BLaER1 (cell line): ENCODE measurements around the gene RUNDC3A.
A peak's percentile ranks its signal among the peaks of the same experiment; 100 is the strongest.

Source experiments
- H3K27ac ChIP-seq: shearing (Covaris generic); formaldehyde crosslinking; 2 replicates; pipeline ENCODE4 v1.8.1; 2022
- H3K27me3 ChIP-seq: shearing (Covaris generic); formaldehyde crosslinking; 2 replicates; pipeline ENCODE4 v1.8.1; 2022
- H3K36me3 ChIP-seq: shearing (Covaris generic); formaldehyde crosslinking; 2 replicates; pipeline ENCODE4 v1.8.1; 2022
- H3K4me1 ChIP-seq: shearing (Covaris generic); formaldehyde crosslinking; 2 replicates; pipeline ENCODE4 v1.8.1; 2022
- H3K4me2 ChIP-seq: shearing (Covaris generic); formaldehyde crosslinking; 2 replicates; pipeline ENCODE4 v1.8.1; 2022
- H3K4me3 ChIP-seq: shearing (Covaris generic); formaldehyde crosslinking; 2 replicates; pipeline ENCODE4 v1.8.1; 2022
- H3K9ac ChIP-seq: shearing (Covaris generic); formaldehyde crosslinking; 2 replicates; pipeline ENCODE4 v1.8.1; 2022
- H3K9me3 ChIP-seq: shearing (Covaris generic); formaldehyde crosslinking; 2 replicates; pipeline ENCODE4 v1.8.1; 2022
- H4K20me1 ChIP-seq: shearing (Covaris generic); formaldehyde crosslinking; 2 replicates; pipeline ENCODE4 v1.8.1; 2022
- Cebpa-rat ChIP-seq: shearing (Covaris generic); IDR thresholded peaks from 2 replicates; pipeline ENCODE4 v1.8.1; 2022

Gene RUNDC3A

DNA sequence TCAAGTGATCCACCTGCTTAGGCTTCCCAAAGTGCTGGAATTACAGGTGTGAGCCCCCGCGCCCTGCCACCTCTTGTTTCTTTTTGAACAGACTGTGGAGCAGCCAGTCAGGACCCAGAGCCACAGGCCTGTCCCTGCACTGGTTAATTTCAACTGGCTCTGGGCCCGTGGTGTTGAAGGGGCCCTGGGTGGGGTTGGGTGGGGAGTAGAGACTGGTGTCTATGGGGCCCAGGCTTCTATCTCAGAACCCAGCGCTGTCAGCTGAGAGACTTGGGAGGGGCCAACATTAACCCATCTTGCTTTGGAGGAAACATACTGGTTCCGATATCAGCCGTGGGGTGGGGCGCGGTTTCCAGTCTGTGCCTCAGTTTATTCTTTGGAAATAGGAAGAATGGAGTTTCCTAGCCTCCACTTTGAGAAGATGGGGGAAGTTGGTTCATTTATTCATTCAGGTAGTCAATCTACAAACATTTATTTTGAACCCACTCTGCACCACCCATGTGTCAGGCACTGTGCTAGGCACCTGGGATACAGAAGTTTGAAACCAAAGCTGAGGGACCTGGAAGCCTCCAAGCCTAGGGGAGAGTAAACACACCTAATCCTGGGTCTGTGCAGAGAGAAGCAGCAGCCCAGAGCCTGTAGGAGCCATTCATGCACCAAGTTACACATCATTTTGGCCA is 24.9 kb upstream of the RUNDC3A start:
- H3K9ac ChIP-seq: no peak overlapping the region
- H4K20me1 ChIP-seq: no peaks in the 10 kb centered on the region
- no peaks in the 10 kb centered on the region for H3K9me3 ChIP-seq
- no peak overlapping the region for H3K4me2 ChIP-seq
- no peak for TF ChIP-seq Cebpa-rat
- peaks cover 24% of the 10 kb centered on the region for H3K4me1 ChIP-seq
- H3K36me3 ChIP-seq: no peaks in the 10 kb centered on the region
- no peaks in the 10 kb centered on the region for H3K27me3 ChIP-seq
- H3K4me3 ChIP-seq: no peak overlapping the region
- no peak overlapping the region for H3K27ac ChIP-seq

DNA sequence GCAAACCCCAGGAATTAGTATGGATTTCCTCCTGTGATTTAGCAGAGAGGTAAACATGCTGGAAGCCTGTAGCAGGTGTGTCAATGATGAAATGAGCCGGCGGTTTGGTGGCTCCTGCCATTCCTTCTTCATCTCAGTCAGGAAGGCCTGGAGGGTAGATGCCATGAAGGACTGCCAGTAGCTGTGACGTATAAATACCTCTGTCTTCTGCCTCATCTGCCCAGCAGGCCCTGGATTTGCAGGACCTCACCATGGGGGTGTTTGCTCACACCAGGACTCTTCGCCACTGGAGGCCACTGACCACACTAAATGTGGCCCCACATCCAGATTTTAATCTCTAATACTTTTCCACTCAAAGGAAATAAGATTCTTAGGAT is 24.4 kb upstream of the RUNDC3A start:
- no peaks in the 10 kb centered on the region for H4K20me1 ChIP-seq
- H3K4me2 ChIP-seq: no peak overlapping the region
- TF ChIP-seq Cebpa-rat: no peak
- H3K9ac ChIP-seq: no peak overlapping the region
- no peaks in the 10 kb centered on the region for H3K9me3 ChIP-seq
- no peak overlapping the region for H3K27ac ChIP-seq
- no peaks in the 10 kb centered on the region for H3K27me3 ChIP-seq
- H3K4me1 ChIP-seq: peaks cover 18% of the 10 kb centered on the region
- no peak overlapping the region for H3K4me3 ChIP-seq
- no peaks in the 10 kb centered on the region for H3K36me3 ChIP-seq

DNA sequence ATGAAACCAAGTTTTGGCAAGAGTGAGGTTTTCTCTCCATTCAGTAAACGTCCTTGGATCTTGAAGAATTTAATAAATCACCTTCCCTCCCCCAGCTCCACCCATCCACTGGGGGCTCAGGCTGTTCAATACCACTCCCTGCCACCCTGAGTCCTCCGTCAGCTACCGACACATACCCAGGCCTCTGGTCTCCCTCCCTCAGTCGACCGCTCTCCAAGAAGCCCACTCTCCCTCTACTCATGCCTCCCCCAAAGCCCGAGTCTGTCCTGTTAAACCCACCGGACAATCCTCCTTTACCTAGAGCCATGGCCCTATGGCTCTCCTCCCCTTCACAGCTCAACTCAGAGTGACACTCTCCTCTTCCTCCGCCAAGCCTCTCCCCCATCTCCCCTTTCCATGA is 20.8 kb upstream of the RUNDC3A start:
- Histone ChIP-seq H3K36me3 (no peaks in the 10 kb centered on the region), H3K4me2 (no peak overlapping the region), H3K9ac (no peak overlapping the region), H4K20me1 (no peaks in the 10 kb centered on the region), H3K9me3 (no peaks in the 10 kb centered on the region), H3K27me3 (no peaks in the 10 kb centered on the region), H3K4me3 (no peak overlapping the region), H3K4me1 (no peaks in the 10 kb centered on the region), H3K27ac (no peak overlapping the region)
- TF ChIP-seq Cebpa-rat: no peak

DNA sequence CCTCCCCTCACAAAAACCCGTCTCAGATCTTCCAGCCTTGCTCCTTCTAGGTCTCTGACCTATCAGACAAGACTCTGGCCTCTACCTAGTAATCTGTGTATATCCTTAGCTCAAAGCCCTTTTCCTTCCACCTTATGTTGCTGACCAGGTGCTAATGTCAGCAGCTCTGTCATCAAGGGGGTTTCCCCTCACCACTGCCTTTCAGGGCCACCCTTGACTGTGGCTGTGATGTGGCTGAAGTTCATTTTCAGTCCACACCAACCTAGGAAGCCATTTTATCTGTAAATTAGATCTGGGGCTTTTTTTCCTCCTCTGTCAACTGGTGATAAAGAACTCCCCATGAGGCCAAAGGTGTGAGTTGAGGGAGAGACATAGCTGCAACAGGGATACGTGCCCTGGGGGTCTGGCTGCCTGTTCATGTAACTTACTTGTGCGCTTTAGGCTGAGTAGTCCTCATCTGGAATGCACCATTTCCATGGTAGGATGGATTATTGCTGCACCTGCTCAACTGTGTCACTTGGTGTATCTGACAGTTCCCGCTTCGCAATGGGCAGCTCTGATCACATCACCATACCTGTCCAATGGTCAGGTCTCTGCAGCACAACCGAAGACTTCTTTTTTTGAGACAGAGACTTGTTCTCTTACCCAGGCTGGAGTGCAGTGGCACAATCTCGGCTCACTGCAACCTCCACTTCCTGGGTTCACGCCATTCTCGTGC is 14.7 kb upstream of the RUNDC3A start:
- no peak overlapping the region for H3K9ac ChIP-seq
- H3K4me1 ChIP-seq: no peaks in the 10 kb centered on the region
- H3K36me3 ChIP-seq: no peaks in the 10 kb centered on the region
- no peak overlapping the region for H3K4me2 ChIP-seq
- H3K9me3 ChIP-seq: no peaks in the 10 kb centered on the region
- no peak for TF ChIP-seq Cebpa-rat
- H3K27ac ChIP-seq: no peak overlapping the region
- no peak overlapping the region for H3K4me3 ChIP-seq
- no peaks in the 10 kb centered on the region for H4K20me1 ChIP-seq
- H3K27me3 ChIP-seq: no peaks in the 10 kb centered on the region

DNA sequence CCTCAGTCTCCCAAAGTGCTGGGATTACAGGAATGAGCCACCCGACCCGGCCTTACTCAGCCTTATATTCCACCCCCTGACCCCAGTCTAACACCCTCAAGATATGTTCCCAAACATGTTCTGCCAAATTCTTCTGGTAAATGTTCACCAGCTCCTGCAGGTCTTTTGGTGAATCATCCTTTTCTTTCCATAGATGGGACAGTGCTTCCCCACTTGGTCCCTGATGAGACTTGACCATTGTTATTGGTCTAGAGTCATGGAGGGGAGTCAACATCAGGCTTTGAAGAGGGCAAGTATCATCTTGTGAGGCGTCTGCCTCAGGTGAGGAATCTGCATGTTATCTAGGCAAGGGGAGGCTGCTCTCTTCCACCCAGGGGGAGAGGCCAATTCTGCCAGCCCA is 10.4 kb upstream of the RUNDC3A start:
- no peaks in the 10 kb centered on the region for H4K20me1 ChIP-seq
- no peak overlapping the region for H3K9ac ChIP-seq
- no peak for TF ChIP-seq Cebpa-rat

DNA sequence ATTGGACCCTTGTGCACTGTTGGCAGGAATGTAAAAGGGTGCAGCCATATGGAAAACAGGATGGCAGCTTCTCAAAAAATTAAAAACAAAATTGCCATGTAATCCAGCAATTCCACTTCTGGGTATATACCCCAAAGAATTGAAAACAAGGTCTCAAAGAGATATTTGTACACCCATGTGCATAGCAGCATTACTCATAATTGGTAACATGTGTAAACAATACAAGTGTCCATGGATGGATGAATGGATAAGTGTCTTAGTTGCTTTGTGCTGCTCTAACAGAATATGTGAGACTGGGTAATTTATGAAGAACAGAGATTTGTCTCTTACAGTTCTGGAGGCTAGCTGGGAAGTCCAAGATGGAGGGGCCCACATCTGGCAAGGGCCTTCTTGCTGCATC is 3.8 kb upstream of the RUNDC3A start:
- H3K27me3 ChIP-seq: peaks cover 13% of the 10 kb centered on the region; the same call in 1 of the 2 replicates
- no peak overlapping the region for H3K9ac ChIP-seq
- no peak for TF ChIP-seq Cebpa-rat
- H3K27ac ChIP-seq: no peak overlapping the region
- H3K4me2 ChIP-seq: no peak overlapping the region
- H3K36me3 ChIP-seq: no peaks in the 10 kb centered on the region
- H4K20me1 ChIP-seq: peaks cover 15% of the 10 kb centered on the region; the same call in 1 of the 2 replicates
- H3K4me1 ChIP-seq: peaks cover 8% of the 10 kb centered on the region
- H3K4me3 ChIP-seq: no peak overlapping the region
- no peaks in the 10 kb centered on the region for H3K9me3 ChIP-seq

More for the DNA sequence above, 10.4 kb upstream of the RUNDC3A start:
- Histone ChIP-seq H3K4me3 (no peak overlapping the region), H3K27ac (no peak overlapping the region), H3K4me2 (no peak overlapping the region), H3K36me3 (no peaks in the 10 kb centered on the region), H3K27me3 (no peaks in the 10 kb centered on the region), H3K4me1 (no peaks in the 10 kb centered on the region), H3K9me3 (no peaks in the 10 kb centered on the region)

DNA sequence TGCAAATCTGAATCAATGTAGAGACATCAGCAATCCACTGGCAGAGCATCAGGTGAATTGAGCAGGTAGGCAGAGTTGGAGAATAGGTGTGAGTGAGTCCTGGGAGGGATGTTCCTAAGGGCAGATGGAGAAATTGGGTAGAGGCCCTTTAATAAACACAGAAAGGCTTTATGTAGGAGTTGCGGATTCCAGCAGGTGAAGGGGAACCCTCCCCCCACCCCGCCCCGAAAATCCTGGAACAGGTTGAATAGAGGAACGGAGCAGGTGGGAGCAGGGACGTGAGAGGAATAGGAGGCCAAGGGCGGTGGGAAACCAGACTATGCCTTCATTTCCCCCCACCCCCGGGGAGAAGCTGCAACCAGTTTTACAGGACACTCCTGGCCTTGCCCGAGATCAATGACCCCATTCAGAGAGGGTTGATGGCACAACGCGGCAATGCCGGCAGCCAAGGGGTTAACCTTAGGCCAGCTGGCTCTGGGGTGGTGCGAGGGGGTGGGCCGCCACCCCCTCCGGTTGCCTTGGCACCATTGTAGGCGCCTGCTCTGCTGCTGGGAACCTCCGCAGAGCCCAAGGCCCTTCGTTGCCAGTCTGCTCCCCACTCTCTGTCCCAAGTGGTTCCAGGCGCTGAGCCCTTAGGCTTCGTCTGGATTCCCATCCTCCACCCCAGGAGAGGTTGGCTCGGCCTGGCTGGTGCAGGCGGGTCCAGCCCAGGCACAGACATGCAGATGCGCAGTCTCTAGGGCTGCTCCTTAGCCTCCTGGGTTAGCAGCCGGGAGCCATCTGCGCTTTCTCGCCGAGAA is 814 bp upstream of the RUNDC3A start:
- no peak overlapping the region for H3K9ac ChIP-seq
- H4K20me1 ChIP-seq: peaks cover 27% of the 10 kb centered on the region; the same call in 1 of the 2 replicates
- no peak for TF ChIP-seq Cebpa-rat
- peak overlapping the region; percentile 88 for H3K4me2 ChIP-seq
- H3K27ac ChIP-seq: no peak overlapping the region
- H3K27me3 ChIP-seq: peaks cover 30% of the 10 kb centered on the region
- no peaks in the 10 kb centered on the region for H3K9me3 ChIP-seq
- H3K36me3 ChIP-seq: no peaks in the 10 kb centered on the region
- H3K4me1 ChIP-seq: peaks cover 15% of the 10 kb centered on the region
- H3K4me3 ChIP-seq: peak overlapping the region; percentile 61

DNA sequence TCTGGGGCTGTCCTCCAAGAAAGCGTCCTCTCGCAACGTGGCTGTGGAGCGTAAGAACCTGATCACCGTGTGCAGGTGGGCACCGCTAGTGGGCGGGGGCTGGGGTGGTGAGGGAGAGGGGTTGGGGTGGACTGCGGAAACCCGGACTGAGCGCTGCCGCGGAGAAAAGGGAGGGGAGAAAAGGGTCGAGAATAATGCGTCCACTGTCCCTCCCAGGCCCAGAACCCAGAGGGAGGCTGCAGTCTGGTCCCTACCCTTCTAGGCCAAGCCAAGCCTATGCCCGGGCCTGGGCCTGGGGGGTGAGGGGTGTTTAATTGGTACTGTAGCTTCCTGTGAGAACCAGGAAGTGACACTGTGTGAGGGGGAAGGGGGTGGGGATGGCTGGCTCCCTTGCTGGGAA is 464 bp downstream of the RUNDC3A start:
- Histone ChIP-seq H4K20me1 (peaks cover 27% of the 10 kb centered on the region; the same call in 1 of the 2 replicates), H3K36me3 (no peaks in the 10 kb centered on the region), H3K4me3 (no peak overlapping the region), H3K4me2 (peak overlapping the region; percentile 88), H3K27ac (no peak overlapping the region), H3K27me3 (peaks cover 42% of the 10 kb centered on the region), H3K9ac (no peak overlapping the region), H3K9me3 (no peaks in the 10 kb centered on the region), H3K4me1 (peaks cover 15% of the 10 kb centered on the region)
- no peak for TF ChIP-seq Cebpa-rat

DNA sequence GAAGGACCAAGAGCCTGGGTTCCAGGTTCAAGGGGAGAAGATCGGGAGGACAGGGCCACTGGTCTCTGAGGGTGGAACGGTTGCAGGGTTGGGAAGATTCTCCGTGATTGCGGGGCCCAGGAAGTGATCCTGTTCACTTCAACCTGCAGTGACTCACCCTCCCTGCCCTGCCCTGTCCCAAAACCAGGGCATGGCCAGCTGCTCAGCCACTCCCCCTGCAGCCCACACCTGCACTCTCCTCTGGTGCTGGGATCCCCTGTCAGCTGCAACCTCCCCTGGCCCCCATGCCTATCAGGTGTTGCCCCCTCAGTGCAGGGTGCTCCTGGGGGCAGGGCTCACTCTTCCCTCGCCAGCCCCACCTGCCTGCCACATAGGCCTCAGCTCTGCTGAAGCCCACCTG is 1.1 kb downstream of the RUNDC3A start:
- peaks cover 15% of the 10 kb centered on the region for H3K4me1 ChIP-seq
- peak overlapping the region; percentile 88; the same call in 1 of the 2 replicates for H3K4me2 ChIP-seq
- H4K20me1 ChIP-seq: peaks cover 27% of the 10 kb centered on the region; the same call in 1 of the 2 replicates
- no peak for TF ChIP-seq Cebpa-rat
- H3K9me3 ChIP-seq: no peaks in the 10 kb centered on the region
- H3K27me3 ChIP-seq: peaks cover 48% of the 10 kb centered on the region
- H3K9ac ChIP-seq: no peak overlapping the region
- no peaks in the 10 kb centered on the region for H3K36me3 ChIP-seq
- no peak overlapping the region for H3K4me3 ChIP-seq
- H3K27ac ChIP-seq: no peak overlapping the region

DNA sequence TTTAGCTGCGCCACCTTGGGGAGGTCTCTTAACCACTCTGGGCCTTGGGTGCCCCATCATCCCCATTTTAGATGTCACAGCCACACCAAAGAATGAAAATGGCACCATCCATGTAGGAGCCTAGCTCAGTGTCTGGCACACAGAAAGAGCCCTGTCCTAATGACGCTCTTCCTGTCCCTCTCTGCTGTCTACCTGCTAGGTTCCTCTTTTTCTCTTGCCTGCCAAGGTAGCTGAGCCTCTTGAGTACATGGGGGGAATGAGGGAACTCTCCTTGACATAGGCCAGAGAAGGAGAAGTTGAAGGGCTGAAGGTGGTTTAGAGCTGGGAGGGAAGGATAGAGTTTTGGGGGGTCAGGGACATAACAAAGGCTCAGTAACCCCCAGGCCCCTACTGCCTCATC is 1.8 kb downstream of the RUNDC3A start:
- no peak overlapping the region for H3K4me3 ChIP-seq
- H3K27me3 ChIP-seq: peaks cover 55% of the 10 kb centered on the region
- H3K9me3 ChIP-seq: no peaks in the 10 kb centered on the region
- H3K4me2 ChIP-seq: peak overlapping the region; percentile 12; the same call in 1 of the 2 replicates
- H3K9ac ChIP-seq: no peak overlapping the region
- peaks cover 15% of the 10 kb centered on the region for H3K4me1 ChIP-seq
- no peak overlapping the region for H3K27ac ChIP-seq
- H4K20me1 ChIP-seq: peaks cover 27% of the 10 kb centered on the region; the same call in 1 of the 2 replicates
- no peaks in the 10 kb centered on the region for H3K36me3 ChIP-seq
- no peak for TF ChIP-seq Cebpa-rat
